A549 (cell line): Measurements from ENCODE around the gene MAP2K1. TPM values are rescaled to one million over a fixed set of nuclear protein-coding genes. Genes with fewer than 3 reads are reported as not detected.

Experiments used
- ATAC-seq, 2 experiments: fragments of 200-7000 bp in 1 of 2; fragments of >200 bp in 1 of 2; cut with Nextera tagmentation in 1 of 2; cut with Tn5 transposase in 1 of 2; 3 replicates each; pipeline versions ENCODE4 v1.8.0 to v1.9.1; 2018 to 2020; ENCODE audit warnings: mild to moderate bottlenecking in 1 of 2, moderate library complexity in 1 of 2
- CTCF ChIA-PET: fragments of 300-600 bp; sonication (Branson Sonifier 250); formaldehyde crosslinking; extraction: SDS; loops from one replicate; lab custom pipeline; 2021; ENCODE audit warnings: antibody characterized with exemption, inconsistent platforms; lab: Yijun Ruan, JAX
- POLR2A ChIA-PET: fragments of 350-600 bp; formaldehyde crosslinking; extraction: SDS; loops from one replicate; lab custom pipeline; 2021; ENCODE audit warnings: antibody characterized with exemption, inconsistent platforms; lab: Yijun Ruan, JAX
- DNase-seq, 2 experiments: peaks; one replicate each; pipeline versions ENCODE4 v3.0.0 to v3.0.0-alpha.2; 2011 to 2016; ENCODE audit warnings: low read depth in 1 of 2, low spot score in 1 of 2
- FAIRE-seq: peaks from 2 replicates; lab custom pipeline; 2011; peaks lifted over from hg19 to GRCh38; lab: Jason Lieb, UNC
- H3K27ac ChIP-seq, 2 experiments: fragments of >200 bp; sonication (Bioruptor Twin); formaldehyde crosslinking; 3 replicates each; pipeline ENCODE4 v1.5.1; 2016 to 2017
- H3K4me1 ChIP-seq: fragments of >200 bp; sonication (Bioruptor Twin); formaldehyde crosslinking; 3 replicates; pipeline ENCODE4 v1.6.1; 2016
- H3K4me2 ChIP-seq: fragments of >200 bp; sonication (Bioruptor Twin); formaldehyde crosslinking; 3 replicates; pipeline ENCODE4 v1.6.1; 2016
- H3K4me3 ChIP-seq: fragments of >200 bp; sonication (Bioruptor Twin); formaldehyde crosslinking; 3 replicates; pipeline ENCODE4 v1.5.1; 2016
- H3K9me3 ChIP-seq: fragments of >200 bp; sonication (Bioruptor Twin); formaldehyde crosslinking; 3 replicates; pipeline ENCODE4 v1.6.1; 2016
- ATOH8 ChIP-seq: fragments of 250-450 bp; sonication (Bioruptor Pico); IDR thresholded peaks from 2 replicates; pipeline ENCODE4 v1.5.0; 2020; ENCODE audit warnings: low read depth, mild to moderate bottlenecking, moderate library complexity
- BCL3 ChIP-seq: fragments of >200 bp; sonication (Bioruptor Twin); formaldehyde crosslinking; IDR thresholded peaks from 3 replicates; pipeline ENCODE4 v1.6.1; 2016
- BHLHE40 ChIP-seq: IDR thresholded peaks from 2 replicates; pipeline ENCODE4 v1.6.1; 2012; ENCODE audit warnings: low read depth, low read length, inconsistent platforms
- CBX8 ChIP-seq: fragments of 200-600 bp; sonication (generic); IDR thresholded peaks from 2 replicates; pipeline ENCODE4 v1.6.1; 2016
- CTCF ChIP-seq: fragments of >200 bp; sonication (Bioruptor Twin); formaldehyde crosslinking; IDR thresholded peaks from 3 replicates; pipeline ENCODE4 v1.5.1; 2016
- E2F6 ChIP-seq: IDR thresholded peaks from 2 replicates; pipeline ENCODE4 v1.6.1; 2012; ENCODE audit warnings: low read depth, borderline replicate concordance
- EHMT2 ChIP-seq: fragments of 200-600 bp; sonication (generic); IDR thresholded peaks from 2 replicates; pipeline ENCODE4 v1.6.1; 2016; ENCODE audit warnings: antibody characterized with exemption, low read depth, mild to moderate bottlenecking, moderate library complexity
- ELK1 ChIP-seq: fragments of 150-350 bp; IDR thresholded peaks from 2 replicates; pipeline ENCODE4 v1.6.1; 2014; ENCODE audit warnings: low read depth, mild to moderate bottlenecking, low read length
- EP300 ChIP-seq, 2 experiments: fragments of >200 bp; sonication (Bioruptor Twin); formaldehyde crosslinking; IDR thresholded peaks; 2 replicates in 1 of 2; 3 replicates in 1 of 2; pipeline ENCODE4 v1.6.1; 2016 to 2017
- ESRRA ChIP-seq: fragments of 150-350 bp; IDR thresholded peaks from 2 replicates; pipeline ENCODE4 v1.6.1; 2014; ENCODE audit warnings: mild to moderate bottlenecking, low read length, borderline replicate concordance
- FOXS1 ChIP-seq: fragments of 250-450 bp; sonication (Bioruptor Pico); IDR thresholded peaks from 2 replicates; pipeline ENCODE4 v1.5.0; 2020; ENCODE audit warnings: mild to moderate bottlenecking, moderate library complexity
- GATA3 ChIP-seq: IDR thresholded peaks from 2 replicates; pipeline ENCODE4 v1.6.1; 2012; ENCODE audit warnings: borderline replicate concordance
- HDAC2 ChIP-seq: fragments of 200-600 bp; sonication (generic); IDR thresholded peaks from 2 replicates; pipeline ENCODE4 v1.6.1; 2016
- HEYL ChIP-seq: fragments of 250-450 bp; sonication (Bioruptor Pico); IDR thresholded peaks from 2 replicates; pipeline ENCODE4 v1.8.0; 2021; ENCODE audit warnings: mild to moderate bottlenecking, moderate library complexity
- HOXA7 ChIP-seq: fragments of 250-450 bp; sonication (Bioruptor Pico); IDR thresholded peaks from 2 replicates; pipeline ENCODE4 v1.5.0; 2020; ENCODE audit warnings: mild to moderate bottlenecking, moderate library complexity
- JUNB ChIP-seq: fragments of >200 bp; sonication (Bioruptor Twin); formaldehyde crosslinking; IDR thresholded peaks from 2 replicates; pipeline ENCODE4 v1.6.1; 2016
- KDM5A ChIP-seq: fragments of 200-600 bp; sonication (generic); IDR thresholded peaks from 2 replicates; pipeline ENCODE4 v1.6.1; 2016; ENCODE audit warnings: antibody characterized with exemption, mild to moderate bottlenecking
- MAFK ChIP-seq: fragments of 450-650 bp; IDR thresholded peaks from 2 replicates; pipeline ENCODE4 v1.6.1; 2014; ENCODE audit not compliant: partially characterized antibody
- MAZ ChIP-seq: fragments of 150-350 bp; IDR thresholded peaks from 2 replicates; pipeline ENCODE4 v1.6.1; 2014; ENCODE audit warnings: antibody characterized with exemption, low read depth, low read length, borderline replicate concordance
- NFE2L2 ChIP-seq: fragments of 150-350 bp; conservative IDR thresholded peaks from 2 replicates; pipeline ENCODE4 v1.6.1; 2014; ENCODE audit warnings: low read length
- POLR2AphosphoS2 ChIP-seq: conservative IDR thresholded peaks from 2 replicates; pipeline ENCODE4 v1.6.1; 2012; ENCODE audit warnings: low read length, improper control_type of control experiment, inconsistent platforms
- RAD21 ChIP-seq, 2 experiments: fragments of >200 bp in 1 of 2; sonication (Bioruptor Twin) in 1 of 2; formaldehyde crosslinking in 1 of 2; IDR thresholded peaks in 1 of 2; conservative IDR thresholded peaks in 1 of 2; 2 replicates in 1 of 2; 3 replicates in 1 of 2; pipeline ENCODE4 v1.6.1; 2012 to 2018; ENCODE audit warnings: inconsistent platforms in 1 of 2
- RCOR1 ChIP-seq: fragments of 150-350 bp; IDR thresholded peaks from 2 replicates; pipeline ENCODE4 v1.6.1; 2014; ENCODE audit warnings: antibody characterized with exemption, low read length, low read depth
- RFX5 ChIP-seq: fragments of 450-650 bp; IDR thresholded peaks from 2 replicates; pipeline ENCODE4 v1.7.1; 2014; ENCODE audit warnings: antibody characterized with exemption, mild to moderate bottlenecking, moderate library complexity
- RNF2 ChIP-seq: fragments of 200-600 bp; sonication (generic); IDR thresholded peaks from 2 replicates; pipeline ENCODE4 v1.6.1; 2016; ENCODE audit warnings: low read depth, mild to moderate bottlenecking, antibody characterized with exemption, moderate library complexity, borderline replicate concordance
- SMC3 ChIP-seq: fragments of >200 bp; sonication (Bioruptor Twin); formaldehyde crosslinking; IDR thresholded peaks from 3 replicates; pipeline ENCODE4 v1.6.1; 2018; ENCODE audit warnings: inconsistent platforms
- TP53 ChIP-seq: fragments of 250-450 bp; sonication (Bioruptor Pico); IDR thresholded peaks from 2 replicates; pipeline ENCODE4 v1.5.0; 2021; ENCODE audit warnings: mild to moderate bottlenecking, moderate library complexity
- USF2 ChIP-seq: fragments of 450-650 bp; IDR thresholded peaks from 2 replicates; pipeline ENCODE4 v1.6.1; 2014; ENCODE audit warnings: antibody characterized with exemption
- ZFP36 ChIP-seq: fragments of 450-650 bp; IDR thresholded peaks from 2 replicates; pipeline ENCODE4 v1.6.1; 2014; ENCODE audit warnings: borderline replicate concordance; ENCODE audit not compliant: partially characterized antibody
- WGBS: methylation state at CpG from one replicate; pipeline ENCODE4 v1.1.6; 2017; ENCODE audit errors: missing lambda C conversion rate; 5-methylcytosine and 5-hydroxymethylcytosine counted together
- polyA plus RNA-seq, 4 experiments: library from polyadenylated mRNA; depleted of rRNA in 3 of 4; stranded (reverse); fragments of >200 nt; fragmentation: RNase III in 1 of 4; extraction: RNeasy Plus Mini Kit Qiagen cat#74134 plus additional on column Dnase treatment in 1 of 4; gene quantifications; 2 replicates in 3 of 4; 3 replicates in 1 of 4; pipeline ENCODE4 v1.2.3, GENCODE V29; 2011 to 2017

MAP2K1 gene
- polyA plus RNA-seq, 2 of the 4 experiments (the other 2 are of a cell fraction) = 30.3 to 41.9 TPM

GRCh38 chr15:66404532-66404931, 17.8 kb downstream of the MAP2K1 start:
- no peak for FAIRE-seq
- no peak overlapping the region for H3K4me3 ChIP-seq
- no peak overlapping the region for H3K27ac ChIP-seq
- DNase-seq = no peak
- no peak overlapping the region for H3K4me2 ChIP-seq
- no peak for ATAC-seq
- WGBS = 94% methylated on average over 7 of the region's 7 CpGs
- CTCF ChIA-PET = interaction anchor here (1.2 to 3.2 kb wide), 4 partner anchors 9 to 93 kb away, joined by 3 to 20 read pairs (median 15); partner anchors contain the start of gene SNAPC5
- POLR2A ChIA-PET = no interaction called here
- H3K4me1 ChIP-seq = peaks cover 20% of the 10 kb centered on the region
- no peak for TF ChIP-seq ESRRA
- TF ChIP-seq CBX8 = no peak
- TF ChIP-seq KDM5A = no peak
- no peak for TF ChIP-seq MAZ
- no peak for TF ChIP-seq EHMT2
- TF ChIP-seq EP300 (IDR thresholded peaks at IDR 0.05) = no peak
- H3K9me3 ChIP-seq = no peaks in the 10 kb centered on the region

GRCh38 chr15:66405007-66405406, 18.3 kb downstream of the MAP2K1 start:
- H3K4me3 ChIP-seq = no peak overlapping the region
- CTCF ChIA-PET = interaction anchor here (1.0 to 3.2 kb wide), 6 partner anchors 9 to 93 kb away, joined by 3 to 20 read pairs (median 9); partner anchors contain the start of gene SNAPC5
- ATAC-seq (no peak), DNase-seq (no peak), FAIRE-seq (no peak)
- no peaks in the 10 kb centered on the region for H3K9me3 ChIP-seq
- TF ChIP-seq RAD21 (conservative IDR thresholded peaks at IDR 0.05 in 1 of 2, IDR thresholded peaks at IDR 0.05 in 1 of 2) = no peak
- no peak for TF ChIP-seq ATOH8 (CRISPR knock-in tag)
- no peak for TF ChIP-seq E2F6
- TF ChIP-seq SMC3 = no peak
- TF ChIP-seq USF2 = no peak
- no peak for TF ChIP-seq ESRRA
- TF ChIP-seq MAZ = no peak
- TF ChIP-seq HDAC2 = no peak
- TF ChIP-seq HEYL (CRISPR knock-in tag) = no peak
- TF ChIP-seq ZFP36 = no peak
- no peak for TF ChIP-seq FOXS1 (CRISPR knock-in tag)
- no peak for TF ChIP-seq BHLHE40
- TF ChIP-seq NFE2L2 = no peak
- TF ChIP-seq RFX5 = no peak
- H3K4me1 ChIP-seq = peaks cover 20% of the 10 kb centered on the region
- no peak overlapping the region for H3K27ac ChIP-seq
- POLR2A ChIA-PET = no interaction called here
- H3K4me2 ChIP-seq = no peak overlapping the region
- WGBS = 90% methylated on average over 2 of the region's 2 CpGs

GRCh38 chr15:66405615-66406014, 18.9 kb downstream of the MAP2K1 start:
- Histone ChIP-seq H3K4me3 (no peak overlapping the region), H3K4me2 (no peak overlapping the region), H3K4me1 (peaks cover 14% of the 10 kb centered on the region), H3K27ac (no peak overlapping the region), H3K9me3 (no peaks in the 10 kb centered on the region)
- no peak for ATAC-seq
- DNase-seq = no peak
- no peak for TF ChIP-seq KDM5A
- TF ChIP-seq CBX8 = no peak
- TF ChIP-seq BCL3 = no peak
- no peak for TF ChIP-seq RAD21 (conservative IDR thresholded peaks at IDR 0.05 in 1 of 2, IDR thresholded peaks at IDR 0.05 in 1 of 2)
- no peak for TF ChIP-seq POLR2AphosphoS2
- TF ChIP-seq RNF2 = no peak
- no peak for TF ChIP-seq JUNB
- TF ChIP-seq HOXA7 (CRISPR knock-in tag) = no peak
- TF ChIP-seq CTCF = no peak
- no peak for TF ChIP-seq RCOR1
- no peak for TF ChIP-seq ESRRA
- TF ChIP-seq MAFK = no peak
- TF ChIP-seq GATA3 = no peak
- TF ChIP-seq TP53 (CRISPR knock-in tag) = no peak
- no peak for TF ChIP-seq ELK1
- TF ChIP-seq NFE2L2 = no peak
- ChIA-PET POLR2A (no interaction called here), CTCF (interaction anchor here (1.0 to 3.2 kb wide), 3 partner anchors 18 to 78 kb away, joined by 4 to 12 read pairs (median 6); no protein-coding TSS in a partner anchor)
- FAIRE-seq = no peak
- 91% methylated on average over 3 of the region's 3 CpGs for WGBS
